Activated CD8-positive, alpha-beta T cell treated with anti-CD3 and anti-CD28 coated beads for 36 hours (primary cell): ENCODE results near the gene SNAPC2. TPM values are rescaled to one million over a fixed set of nuclear protein-coding genes. Genes with fewer than 3 reads are reported as not detected.

Experiments
- ATAC-seq: fragments of 200-7000 bp; cut with Tn5 transposase; one replicate; pipeline ENCODE4 v1.10.0; 2021; ENCODE audit warnings: mild to moderate bottlenecking, moderate library complexity
- CTCF ChIA-PET: fragments of 350-600 bp; sonication (Branson Sonifier 250); formaldehyde crosslinking; loops from one replicate; lab custom pipeline; 2021; ENCODE audit warnings: antibody characterized with exemption; lab: Charles Lee
- POLR2A ChIA-PET: fragments of 350-600 bp; sonication (Branson Sonifier 250); formaldehyde crosslinking; loops from one replicate; lab custom pipeline; 2021; ENCODE audit warnings: antibody characterized with exemption; lab: Charles Lee
- DNase-seq: peaks from one replicate; pipeline ENCODE4 v3.0.0-alpha.2; 2020
- H3K27ac Mint-ChIP-seq: one replicate; pipeline ENCODE4 v1.8.0; 2021; ENCODE audit warnings: mild to moderate bottlenecking, mixed read lengths
- H3K27me3 Mint-ChIP-seq: one replicate; pipeline ENCODE4 v1.8.0; 2021; ENCODE audit warnings: mixed read lengths
- H3K36me3 Mint-ChIP-seq: one replicate; pipeline ENCODE4 v1.8.0; 2021; ENCODE audit warnings: low read depth, mixed read lengths
- H3K4me1 Mint-ChIP-seq: one replicate; pipeline ENCODE4 v1.8.0; 2021; ENCODE audit warnings: low read depth, mixed read lengths
- H3K4me3 Mint-ChIP-seq: one replicate; pipeline ENCODE4 v1.8.0; 2021; ENCODE audit warnings: mild to moderate bottlenecking, moderate library complexity, mixed read lengths
- H3K9me3 Mint-ChIP-seq: one replicate; pipeline ENCODE4 v1.8.0; 2021; ENCODE audit warnings: mixed read lengths
- CTCF ChIP-seq: fragments of 200-600 bp; IDR thresholded peaks from one replicate; pipeline ENCODE4 v1.8.0; 2022; ENCODE audit warnings: antibody characterized with exemption, mild to moderate bottlenecking
- intact Hi-C: fragments of 100-400 bp; cut with micrococcal nuclease; formaldehyde crosslinking; loops from one replicate; pipeline ENCODE4 v1.10.0; 2022
- total RNA-seq, 2 experiments: library from RNA; stranded (reverse); gene quantifications; one replicate each; pipeline ENCODE4 v1.2.3, GENCODE V29; 2021

Gene SNAPC2
- total RNA-seq, 2 experiments from 2014 or later = 16.0 to 18.2 TPM

GRCh38 chr19:7908742-7909461, 11.2 kb upstream of the SNAPC2 start:
- H3K4me3 Mint-ChIP-seq = no peak overlapping the region
- H3K4me1 Mint-ChIP-seq = peaks cover 15% of the 10 kb centered on the region
- no peak for DNase-seq
- peaks cover 34% of the 10 kb centered on the region for H3K36me3 Mint-ChIP-seq
- POLR2A ChIA-PET = interaction anchor here (0.8 to 2.7 kb wide), 2 partner anchors 9 to 392 kb away, joined by 3 to 13 read pairs; no protein-coding TSS in a partner anchor
- no peaks in the 10 kb centered on the region for H3K9me3 Mint-ChIP-seq
- no peaks in the 10 kb centered on the region for H3K27me3 Mint-ChIP-seq
- H3K27ac Mint-ChIP-seq = no peak overlapping the region
- TF ChIP-seq CTCF = no peak
- intact Hi-C loops = no loop called here
- no peak for ATAC-seq
- CTCF ChIA-PET = interaction anchor here (1.0 to 1.4 kb wide), 2 partner anchors 10 to 12 kb away, joined by 4 read pairs; partner anchors contain the start of gene SNAPC2

GRCh38 chr19:7909471-7910067, 10.6 kb upstream of the SNAPC2 start:
- Mint-ChIP-seq H3K36me3 (peaks cover 30% of the 10 kb centered on the region), H3K27me3 (no peaks in the 10 kb centered on the region), H3K4me1 (peaks cover 14% of the 10 kb centered on the region), H3K9me3 (no peaks in the 10 kb centered on the region), H3K27ac (no peak overlapping the region), H3K4me3 (no peak overlapping the region)
- no peak for DNase-seq
- ChIA-PET CTCF (interaction anchor here (1.1 kb wide), 1 partner anchor 40 kb away, joined by 3 read pairs; no protein-coding TSS in a partner anchor), POLR2A (interaction anchor here (0.8 to 2.7 kb wide), 2 partner anchors 8 to 392 kb away, joined by 3 to 13 read pairs; no protein-coding TSS in a partner anchor)
- ATAC-seq = no peak
- TF ChIP-seq CTCF = no peak
- intact Hi-C loops = no loop called here

- ChIA-PET CTCF (interaction anchor here (1.1 kb wide), 1 partner anchor 41 kb away, joined by 3 read pairs; no protein-coding TSS in a partner anchor), POLR2A (interaction anchor here (0.9 kb wide), 1 partner anchor 48 kb away, joined by 3 read pairs; no protein-coding TSS in a partner anchor)
- Mint-ChIP-seq H3K4me3 (no peak overlapping the region), H3K9me3 (no peaks in the 10 kb centered on the region), H3K4me1 (peaks cover 8% of the 10 kb centered on the region), H3K27me3 (peaks cover 3% of the 10 kb centered on the region), H3K27ac (no peak overlapping the region), H3K36me3 (peaks cover 23% of the 10 kb centered on the region)
- DNase-seq (no peak), ATAC-seq (no peak)
- no peak for TF ChIP-seq CTCF
- intact Hi-C loops = no loop called here
Measured at GRCh38 chr19:7910321-7911161, 9.6 kb upstream of the SNAPC2 start.

- ATAC-seq (no peak), DNase-seq (no peak)
- ChIA-PET CTCF (no interaction called here), POLR2A (interaction anchor here (0.5 kb wide), 1 partner anchor 53 kb away, joined by 3 read pairs; no protein-coding TSS in a partner anchor)
- Mint-ChIP-seq H3K4me3 (no peak overlapping the region), H3K36me3 (peaks cover 19% of the 10 kb centered on the region), H3K27me3 (peaks cover 8% of the 10 kb centered on the region), H3K4me1 (peaks cover 7% of the 10 kb centered on the region), H3K27ac (no peak overlapping the region), H3K9me3 (no peaks in the 10 kb centered on the region)
- intact Hi-C loops = no loop called here
- TF ChIP-seq CTCF = no peak
Measured at GRCh38 chr19:7911508-7912143, 8.5 kb upstream of the SNAPC2 start.
